Esophagus squamous epithelium (tissue), 5 donors: ENCODE data around the gene MLNR. TPM values are rescaled to one million over a fixed set of nuclear protein-coding genes. Genes with fewer than 3 reads are reported as not detected.

Source experiments
- DNase-seq: peaks from one replicate; lab custom pipeline; 2025; lab: John Stamatoyannopoulos, UW
- H3K27ac ChIP-seq, 4 donors: fragments of 200-600 bp; sonication (generic); one replicate each; pipeline ENCODE4 v1.5.1; 2016 to 2019; ENCODE audit warnings: mild to moderate bottlenecking in 1 of 4
- H3K27me3 ChIP-seq, 4 donors: fragments of 200-600 bp; sonication (generic); 1 replicate in 3 of 4; 2 replicates in 1 of 4; pipeline versions ENCODE4 v1.5.1 to v1.6.0; 2017 to 2021; ENCODE audit warnings: antibody characterized with exemption in 1 of 4
- H3K36me3 ChIP-seq, 3 donors: fragments of 200-600 bp; sonication (generic); one replicate each; pipeline ENCODE4 v1.5.1; 2016 to 2019
- H3K4me1 ChIP-seq, 3 donors: fragments of 200-600 bp; sonication (generic); one replicate each; pipeline ENCODE4 v1.5.1; 2017 to 2019
- H3K4me3 ChIP-seq, 4 donors: fragments of 200-600 bp; sonication (generic); 1 replicate in 3 of 4; 2 replicates in 1 of 4; pipeline ENCODE4 v1.5.1; 2016 to 2019; ENCODE audit warnings: mild to moderate bottlenecking in 2 of 4, moderate library complexity in 1 of 4
- H3K9me3 ChIP-seq, 3 donors: fragments of 200-600 bp; sonication (generic); one replicate each; pipeline ENCODE4 v1.5.1; 2016 to 2019
- POLR2A ChIP-seq, 4 donors: fragments of 450-650 bp; IDR thresholded peaks; one replicate each; pipeline ENCODE4 v1.6.1; 2017; ENCODE audit warnings: antibody characterized with exemption in 4 of 4, mild to moderate bottlenecking in 4 of 4, moderate library complexity in 3 of 4
- WGBS, 2 donors: methylation state at CpG; one replicate each; pipeline ENCODE4 v1.1.5; 2018; 5-methylcytosine and 5-hydroxymethylcytosine counted together
- intact Hi-C: fragments of 100-400 bp; cut with DNase I; formaldehyde crosslinking; loops from one replicate; pipeline ENCODE4 v1.15.0; 2022
- total RNA-seq, 4 donors: library from RNA; depleted of rRNA; stranded (reverse); fragments of >200 nt; gene quantifications; one replicate each; pipeline ENCODE4 v1.1.0, GENCODE V29; 2016
- TF ChIP-seq, protein P1 (sequence below), 6 experiments: fragments of 450-650 bp in 4 of 6; fragments of 200-600 bp in 2 of 6; sonication (generic) in 2 of 6; IDR thresholded peaks; one replicate each; pipeline ENCODE4 v1.5.1; 2016 to 2019; ENCODE audit warnings: antibody characterized with exemption in 6 of 6, mild to moderate bottlenecking in 4 of 6, moderate library complexity in 4 of 6
- donor health status: DM: yes; HTN: yes; CAD: no.

Gene MLNR
- total RNA-seq, 4 donors from 2014 or later = 0.19 TPM; not detected in 3

- Histone ChIP-seq H3K36me3 (peaks cover 4 to 83% (median 12%) of the 10 kb centered on the region in 3 donors), H3K4me3 (no peak overlapping the region), H3K27ac (no peak overlapping the region), H3K9me3 (no peaks in the 10 kb centered on the region), H3K4me1 (peaks cover 0 to 8% (median 4%) of the 10 kb centered on the region in 3 donors), H3K27me3 (no peaks in the 10 kb centered on the region)
- 72 to 87% methylated on average over 2 of the region's 2 CpGs for WGBS, 2 donors
- TF ChIP-seq, protein P1, sequence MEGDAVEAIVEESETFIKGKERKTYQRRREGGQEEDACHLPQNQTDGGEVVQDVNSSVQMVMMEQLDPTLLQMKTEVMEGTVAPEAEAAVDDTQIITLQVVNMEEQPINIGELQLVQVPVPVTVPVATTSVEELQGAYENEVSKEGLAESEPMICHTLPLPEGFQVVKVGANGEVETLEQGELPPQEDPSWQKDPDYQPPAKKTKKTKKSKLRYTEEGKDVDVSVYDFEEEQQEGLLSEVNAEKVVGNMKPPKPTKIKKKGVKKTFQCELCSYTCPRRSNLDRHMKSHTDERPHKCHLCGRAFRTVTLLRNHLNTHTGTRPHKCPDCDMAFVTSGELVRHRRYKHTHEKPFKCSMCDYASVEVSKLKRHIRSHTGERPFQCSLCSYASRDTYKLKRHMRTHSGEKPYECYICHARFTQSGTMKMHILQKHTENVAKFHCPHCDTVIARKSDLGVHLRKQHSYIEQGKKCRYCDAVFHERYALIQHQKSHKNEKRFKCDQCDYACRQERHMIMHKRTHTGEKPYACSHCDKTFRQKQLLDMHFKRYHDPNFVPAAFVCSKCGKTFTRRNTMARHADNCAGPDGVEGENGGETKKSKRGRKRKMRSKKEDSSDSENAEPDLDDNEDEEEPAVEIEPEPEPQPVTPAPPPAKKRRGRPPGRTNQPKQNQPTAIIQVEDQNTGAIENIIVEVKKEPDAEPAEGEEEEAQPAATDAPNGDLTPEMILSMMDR (IDR thresholded peaks at IDR 0.05) = no peak
- no peak for TF ChIP-seq POLR2A (IDR thresholded peaks at IDR 0.05)
- no peak for DNase-seq
- intact Hi-C loops = no loop called here
Measured at GRCh38 chr13:49256841-49257240, 36.7 kb downstream of the MLNR start.

DNA sequence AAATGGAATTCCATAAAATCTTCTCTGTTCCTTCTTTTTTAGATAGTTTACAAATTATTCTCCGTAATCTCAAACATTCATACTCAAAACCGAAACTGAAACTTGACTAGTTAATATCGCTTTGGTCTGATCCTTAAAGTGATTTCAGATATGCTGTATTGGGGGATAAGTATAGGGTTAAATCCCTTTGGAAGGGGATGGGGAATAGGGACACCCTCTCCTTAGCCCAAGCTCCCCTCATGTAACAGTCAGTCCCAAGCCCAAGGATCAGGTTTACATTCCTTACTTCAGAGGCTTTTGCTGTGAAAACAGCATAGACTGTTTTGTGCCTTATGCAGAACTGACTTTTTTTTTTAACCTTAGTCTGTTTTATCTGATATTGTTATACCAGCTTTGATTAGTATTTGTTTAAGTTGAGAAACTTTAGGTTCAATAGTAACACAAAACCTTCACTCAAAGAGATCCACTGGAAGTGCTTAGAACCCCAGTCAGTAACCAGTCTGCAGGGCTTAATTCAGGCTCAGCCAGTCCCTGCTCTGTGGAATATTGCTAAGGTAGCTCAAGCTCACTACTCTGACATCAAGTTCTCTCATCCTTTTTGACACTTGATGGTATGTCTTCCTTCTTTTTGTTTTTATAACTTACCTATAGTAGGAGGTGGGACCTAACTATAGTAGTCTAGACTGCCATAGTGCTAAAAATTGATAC, 38.1 kb downstream of the MLNR start:
- peak overlapping the region in 3 of 4 donors; percentile 11 to 46 (median 30) for H3K4me3 ChIP-seq

DNA sequence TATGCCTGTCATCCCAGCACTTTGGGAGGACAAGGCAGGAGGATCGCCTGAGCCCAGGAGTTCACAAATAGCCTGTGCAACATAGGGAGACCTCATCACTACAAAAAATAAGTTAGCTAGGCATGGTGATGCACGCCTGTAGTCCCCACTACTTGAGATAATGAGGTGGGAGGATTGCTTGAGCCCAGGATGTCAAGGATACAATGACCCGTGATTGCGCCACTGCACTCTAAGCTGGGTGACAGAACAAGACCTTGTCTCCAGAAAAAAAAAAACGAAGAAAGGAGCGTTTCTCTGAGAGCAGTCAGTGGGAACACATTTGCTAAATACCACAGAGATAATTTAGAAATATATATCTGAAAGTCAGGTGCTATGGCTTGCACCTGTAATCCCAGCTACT, 39.4 kb downstream of the MLNR start:
- WGBS, 2 donors = 91 to 93% methylated on average over 5 to 6 of the region's 6 CpGs

More for the DNA sequence above, 38.1 kb downstream of the MLNR start:
- H3K36me3 ChIP-seq = peaks cover 4 to 89% (median 12%) of the 10 kb centered on the region in 3 donors
- H3K4me1 ChIP-seq = peaks cover 0 to 8% (median 4%) of the 10 kb centered on the region in 3 donors
- no peak for DNase-seq
- intact Hi-C loops = no loop called here
- H3K9me3 ChIP-seq = no peaks in the 10 kb centered on the region
- peak overlapping the region in 1 of 4 donors; percentile 59 for H3K27ac ChIP-seq
- TF ChIP-seq, protein P1 (IDR thresholded peaks at IDR 0.05) = no peak
- TF ChIP-seq POLR2A (IDR thresholded peaks at IDR 0.05) = no peak
- 44 to 45% methylated on average over 3 of the region's 3 CpGs for WGBS, 2 donors
- H3K27me3 ChIP-seq = no peaks in the 10 kb centered on the region

DNA sequence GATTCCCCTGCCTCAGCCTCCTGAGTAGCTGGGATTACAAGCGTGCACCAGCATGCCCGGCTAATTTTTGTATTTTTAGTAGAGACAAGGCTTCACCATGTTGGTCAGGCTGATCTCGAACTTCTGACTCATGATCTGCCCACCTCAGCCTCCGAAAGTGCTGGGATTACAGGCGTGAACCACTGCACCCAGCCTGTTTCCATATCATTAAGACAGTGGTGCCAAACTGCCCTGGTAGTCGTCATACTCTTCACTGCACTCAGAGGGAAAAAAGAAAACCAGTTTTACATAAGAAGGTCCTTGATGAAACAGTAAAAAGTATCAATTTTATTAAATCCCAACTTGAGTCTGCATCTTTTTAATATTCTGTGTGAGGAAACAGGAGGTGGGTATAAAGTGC, 42.5 kb downstream of the MLNR start:
- Histone ChIP-seq H3K27ac (no peak overlapping the region), H3K9me3 (no peaks in the 10 kb centered on the region), H3K36me3 (peaks cover 4 to 81% (median 6%) of the 10 kb centered on the region in 3 donors), H3K4me3 (no peak overlapping the region), H3K4me1 (no peaks in the 10 kb centered on the region), H3K27me3 (no peaks in the 10 kb centered on the region)
- 72 to 86% methylated on average over 6 of the region's 6 CpGs for WGBS, 2 donors
- no peak for DNase-seq
- TF ChIP-seq POLR2A (IDR thresholded peaks at IDR 0.05) = no peak
- TF ChIP-seq, protein P1 (IDR thresholded peaks at IDR 0.05) = no peak
- intact Hi-C loops = no loop called here

More for the DNA sequence above, 39.4 kb downstream of the MLNR start:
- peaks cover 0 to 8% (median 4%) of the 10 kb centered on the region in 3 donors for H3K4me1 ChIP-seq
- no peaks in the 10 kb centered on the region for H3K9me3 ChIP-seq
- DNase-seq = no peak
- intact Hi-C loops = no loop called here
- H3K4me3 ChIP-seq = no peak overlapping the region
- H3K36me3 ChIP-seq = peaks cover 4 to 91% (median 12%) of the 10 kb centered on the region in 3 donors
- H3K27ac ChIP-seq = no peak overlapping the region
- no peaks in the 10 kb centered on the region for H3K27me3 ChIP-seq
- TF ChIP-seq, protein P1 (IDR thresholded peaks at IDR 0.05) = no peak
- TF ChIP-seq POLR2A (IDR thresholded peaks at IDR 0.05) = no peak

DNA sequence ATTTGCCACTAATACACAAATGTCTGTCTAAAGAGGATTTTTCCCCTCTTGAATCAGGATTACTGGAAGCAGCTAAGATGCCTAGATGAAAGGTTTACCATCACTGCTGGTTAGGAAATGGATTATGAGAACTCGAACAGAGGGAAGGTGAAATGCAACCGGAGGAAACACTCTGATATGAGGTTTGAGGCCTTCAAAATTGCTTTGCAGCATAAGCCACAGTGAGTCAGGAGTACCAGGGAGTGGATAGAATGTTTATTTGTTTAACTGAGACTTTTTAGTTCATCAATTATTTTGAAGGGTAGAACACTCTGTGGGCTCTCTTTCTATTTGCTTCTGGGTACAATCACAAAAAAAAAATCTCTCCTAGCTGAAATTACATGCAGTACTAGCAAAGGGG, 45.7 kb downstream of the MLNR start:
- no peak for TF ChIP-seq POLR2A (IDR thresholded peaks at IDR 0.05)
- TF ChIP-seq, protein P1 (IDR thresholded peaks at IDR 0.05) = no peak

More for the DNA sequence above, 45.7 kb downstream of the MLNR start:
- Histone ChIP-seq H3K36me3 (peaks cover 0 to 71% (median 4%) of the 10 kb centered on the region in 3 donors), H3K27ac (no peak overlapping the region), H3K27me3 (no peaks in the 10 kb centered on the region), H3K4me3 (no peak overlapping the region), H3K4me1 (no peaks in the 10 kb centered on the region), H3K9me3 (no peaks in the 10 kb centered on the region)
- 70 to 79% methylated on average over 2 of the region's 2 CpGs for WGBS, 2 donors
- intact Hi-C loops = no loop called here
- DNase-seq = no peak
